ENCODE results near the gene FBXO42.

DNA sequence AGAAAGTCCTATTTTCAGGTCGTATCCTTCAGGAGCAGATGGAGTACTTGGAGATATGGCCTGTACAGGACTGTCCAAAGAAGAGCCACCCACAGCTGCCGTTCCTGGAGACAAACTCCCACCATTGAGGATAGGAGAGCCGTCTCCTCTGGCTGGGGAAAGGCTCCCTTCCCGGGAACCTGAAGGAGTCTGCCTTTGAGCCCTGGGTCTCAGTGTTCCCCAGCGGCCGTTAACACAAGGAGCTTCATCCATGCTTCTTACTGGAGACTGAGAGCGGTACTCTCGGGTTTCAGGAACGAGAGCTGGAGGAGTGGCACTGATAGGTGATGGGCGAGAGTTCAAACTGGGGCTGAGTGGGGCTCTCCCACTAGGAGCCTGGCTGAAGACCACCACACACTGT, 100.9 kb downstream of the FBXO42 start:
- TF ChIP-seq, protein P1, sequence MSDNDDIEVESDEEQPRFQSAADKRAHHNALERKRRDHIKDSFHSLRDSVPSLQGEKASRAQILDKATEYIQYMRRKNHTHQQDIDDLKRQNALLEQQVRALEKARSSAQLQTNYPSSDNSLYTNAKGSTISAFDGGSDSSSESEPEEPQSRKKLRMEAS (IDR thresholded peaks at IDR 0.05): no peak
- no peak for TF ChIP-seq YY1 (IDR thresholded peaks at IDR 0.05; ENCODE audit: low read depth)
- no peak for TF ChIP-seq CEBPB (IDR thresholded peaks at IDR 0.05)
- TF ChIP-seq, protein P2, sequence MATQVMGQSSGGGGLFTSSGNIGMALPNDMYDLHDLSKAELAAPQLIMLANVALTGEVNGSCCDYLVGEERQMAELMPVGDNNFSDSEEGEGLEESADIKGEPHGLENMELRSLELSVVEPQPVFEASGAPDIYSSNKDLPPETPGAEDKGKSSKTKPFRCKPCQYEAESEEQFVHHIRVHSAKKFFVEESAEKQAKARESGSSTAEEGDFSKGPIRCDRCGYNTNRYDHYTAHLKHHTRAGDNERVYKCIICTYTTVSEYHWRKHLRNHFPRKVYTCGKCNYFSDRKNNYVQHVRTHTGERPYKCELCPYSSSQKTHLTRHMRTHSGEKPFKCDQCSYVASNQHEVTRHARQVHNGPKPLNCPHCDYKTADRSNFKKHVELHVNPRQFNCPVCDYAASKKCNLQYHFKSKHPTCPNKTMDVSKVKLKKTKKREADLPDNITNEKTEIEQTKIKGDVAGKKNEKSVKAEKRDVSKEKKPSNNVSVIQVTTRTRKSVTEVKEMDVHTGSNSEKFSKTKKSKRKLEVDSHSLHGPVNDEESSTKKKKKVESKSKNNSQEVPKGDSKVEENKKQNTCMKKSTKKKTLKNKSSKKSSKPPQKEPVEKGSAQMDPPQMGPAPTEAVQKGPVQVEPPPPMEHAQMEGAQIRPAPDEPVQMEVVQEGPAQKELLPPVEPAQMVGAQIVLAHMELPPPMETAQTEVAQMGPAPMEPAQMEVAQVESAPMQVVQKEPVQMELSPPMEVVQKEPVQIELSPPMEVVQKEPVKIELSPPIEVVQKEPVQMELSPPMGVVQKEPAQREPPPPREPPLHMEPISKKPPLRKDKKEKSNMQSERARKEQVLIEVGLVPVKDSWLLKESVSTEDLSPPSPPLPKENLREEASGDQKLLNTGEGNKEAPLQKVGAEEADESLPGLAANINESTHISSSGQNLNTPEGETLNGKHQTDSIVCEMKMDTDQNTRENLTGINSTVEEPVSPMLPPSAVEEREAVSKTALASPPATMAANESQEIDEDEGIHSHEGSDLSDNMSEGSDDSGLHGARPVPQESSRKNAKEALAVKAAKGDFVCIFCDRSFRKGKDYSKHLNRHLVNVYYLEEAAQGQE (IDR thresholded peaks at IDR 0.05; ENCODE audit: low read depth): no peak
- no peak for TF ChIP-seq ZBTB7A (IDR thresholded peaks at IDR 0.05; ENCODE audit: low read depth)
- no peak for TF ChIP-seq EGR1 (IDR thresholded peaks at IDR 0.05)
- no peak for TF ChIP-seq EP300 (IDR thresholded peaks at IDR 0.05; ENCODE audit: borderline replicate concordance)

All from Ishikawa (cell line).